Tongue (tissue), 2 donors: Measurements from ENCODE around the gene ZNF816. TPM values are rescaled to one million over a fixed set of nuclear protein-coding genes. Genes with fewer than 3 reads are reported as not detected.
"Not testable (repeated sequence)": the region's sequence is repeated elsewhere in the genome, so short reads cannot be mapped to it uniquely, and the experiment has no call there.

Experiments
- DNase-seq: peaks from one replicate; pipeline ENCODE4 v3.0.0-alpha.2; 2015
- total RNA-seq: library from RNA; depleted of rRNA; stranded (reverse); fragments of >200 nt; gene quantifications from one replicate; pipeline ENCODE4 v1.2.3, GENCODE V29; 2014

ZNF816 gene
- 11.7 TPM for total RNA-seq

GRCh38 chr19:52962394-52963246 is at the start of gene ZNF816:
Gene ZNF816, minus strand, starts transcription at chr19:52962881. Its CDS starts 6,792 bp downstream, at chr19:52956089.
- DNase-seq: peak; percentile 98

GRCh38 chr19:53012006-53012405 is 49.3 kb upstream of the ZNF816 start:
- DNase-seq: no peak

- no peak for DNase-seq
These were observed 47.8 kb upstream of the ZNF816 start for GRCh38 chr19:53010494-53010893.

- DNase-seq: no peak
These were observed 45.5 kb upstream of the ZNF816 start for GRCh38 chr19:53008061-53008778.

- DNase-seq: no peak
These were observed 44.9 kb upstream of the ZNF816 start for GRCh38 chr19:53007606-53008005.

GRCh38 chr19:53007200-53007599 is 44.5 kb upstream of the ZNF816 start:
- no peak for DNase-seq

- no peak for DNase-seq
These were observed 41.6 kb upstream of the ZNF816 start for GRCh38 chr19:53004242-53004641.

GRCh38 chr19:53002479-53002878 is 39.8 kb upstream of the ZNF816 start:
- no peak for DNase-seq

- DNase-seq: no peak
These were observed 35.3 kb upstream of the ZNF816 start for GRCh38 chr19:52997975-52998374.

- no peak for DNase-seq
These were observed 33.0 kb upstream of the ZNF816 start for GRCh38 chr19:52995711-52996110.

- peak; percentile 89 for DNase-seq
These were observed 30.9 kb upstream of the ZNF816 start for GRCh38 chr19:52993342-52994178.

GRCh38 chr19:52992109-52993004 is 29.7 kb upstream of the ZNF816 start:
- DNase-seq: peak; percentile 15

GRCh38 chr19:52991484-52991883 is 28.8 kb upstream of the ZNF816 start:
- DNase-seq: no peak

GRCh38 chr19:52990759-52991418 is 28.2 kb upstream of the ZNF816 start:
- no peak for DNase-seq

GRCh38 chr19:52988506-52988905 is 25.8 kb upstream of the ZNF816 start:
- DNase-seq: no peak

GRCh38 chr19:52987221-52987620 is 24.5 kb upstream of the ZNF816 start:
- DNase-seq: no peak

- DNase-seq: not testable (repeated sequence)
These were observed 20.5 kb upstream of the ZNF816 start for GRCh38 chr19:52983167-52983566.

GRCh38 chr19:52981329-52981728 is 18.6 kb upstream of the ZNF816 start:
- no peak for DNase-seq

- DNase-seq: no peak
These were observed 5.1 kb upstream of the ZNF816 start for GRCh38 chr19:52967772-52968171.

GRCh38 chr19:52963247-52963618 is 552 bp upstream of the ZNF816 start:
- DNase-seq: no peak

- no peak for DNase-seq
These were observed 700 bp downstream of the ZNF816 start for GRCh38 chr19:52961981-52962380.
